Inferior parietal cortex (tissue), 1 donor: Measurements from ENCODE around the gene OR8B3.

Source experiments
- DNase-seq: peaks from one replicate; pipeline ENCODE4 v3.0.0-alpha.2; 2016; ENCODE audit errors: extremely low spot score

Gene OR8B3

DNA sequence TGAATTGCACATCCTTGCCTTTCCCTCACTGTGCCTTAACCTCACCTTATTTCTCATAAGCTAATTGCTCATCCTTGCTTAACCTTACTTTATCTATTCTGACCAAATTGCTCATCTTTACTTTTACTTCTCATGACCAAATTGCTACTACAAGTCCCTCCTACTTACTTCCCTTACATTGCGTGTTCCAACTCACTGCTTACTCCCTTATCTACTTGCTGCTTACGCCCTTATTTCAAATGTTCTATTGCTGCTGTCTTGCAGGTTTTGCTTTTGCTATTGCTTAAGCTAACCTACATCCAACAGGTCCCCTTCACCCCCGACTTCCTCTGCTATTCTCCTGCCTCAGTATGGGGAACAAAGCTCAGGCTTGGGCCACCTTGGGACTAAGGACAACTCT is 22.5 kb downstream of the OR8B3 start:
- DNase-seq: no peak

DNA sequence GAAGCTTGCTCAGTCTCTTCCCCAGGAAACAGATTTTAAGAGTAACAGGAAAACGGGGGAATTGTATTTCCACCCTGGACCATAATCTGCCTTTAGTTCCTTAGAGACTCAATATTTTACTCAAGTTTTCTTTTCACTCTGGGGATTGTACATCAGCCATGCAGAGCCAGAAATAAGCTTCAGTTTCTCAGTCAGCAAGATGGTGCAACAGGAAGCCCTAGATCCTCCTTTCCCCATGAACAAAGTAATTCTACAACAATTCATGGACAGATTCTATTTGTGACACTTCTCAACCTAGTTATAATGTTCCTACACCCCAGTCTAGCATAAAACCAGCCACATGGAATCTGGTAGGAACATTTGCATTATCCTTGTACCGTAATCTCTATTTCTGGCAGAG is 39.3 kb downstream of the OR8B3 start:
- DNase-seq: peak; percentile 7

DNA sequence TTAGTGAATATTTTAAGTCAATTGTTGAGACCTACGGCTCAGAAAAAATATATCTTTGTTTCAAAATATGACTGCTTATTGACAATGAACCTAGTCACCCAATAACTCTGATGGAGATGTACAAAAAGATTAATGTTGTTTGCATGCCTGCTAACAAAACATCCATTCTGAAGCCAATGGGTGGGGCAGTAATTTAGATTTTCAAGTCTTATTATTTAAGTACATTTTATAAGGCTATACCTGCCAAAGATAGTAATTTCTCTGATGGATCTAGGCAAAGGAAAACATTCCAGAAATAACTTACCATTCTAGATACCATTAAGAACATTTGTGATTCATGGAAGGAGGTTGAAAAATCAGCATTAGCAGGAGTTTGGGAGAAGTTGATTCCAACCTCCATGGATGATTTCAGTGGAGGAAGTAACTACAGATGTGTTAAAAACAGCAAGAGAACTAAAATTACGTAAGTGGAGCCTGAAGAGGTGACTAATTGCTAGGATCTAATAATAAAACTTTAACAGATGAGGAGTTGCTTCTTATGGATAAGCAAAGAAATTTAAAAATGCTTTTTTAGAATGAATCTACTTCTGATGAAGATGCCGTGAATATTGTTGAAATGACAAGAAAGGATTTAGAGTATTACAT is 52.4 kb downstream of the OR8B3 start:
- DNase-seq: no peak
